HG03575 (cell line): Measurements from ENCODE around the gene VAMP5.
"Not testable (repeated sequence)": the region's sequence is repeated elsewhere in the genome, so short reads cannot be mapped to it uniquely, and the experiment has no call there.

ENCODE experiments used
- ATAC-seq: cut with Tn5 transposase; IDR thresholded peaks from one replicate; pipeline ENCODE4 v1.9.1; 2021; ENCODE audit not compliant: unreplicated experiment, insufficient number of reproducible peaks, low FRiP score; ENCODE audit errors: extremely low read depth

Gene VAMP5

DNA sequence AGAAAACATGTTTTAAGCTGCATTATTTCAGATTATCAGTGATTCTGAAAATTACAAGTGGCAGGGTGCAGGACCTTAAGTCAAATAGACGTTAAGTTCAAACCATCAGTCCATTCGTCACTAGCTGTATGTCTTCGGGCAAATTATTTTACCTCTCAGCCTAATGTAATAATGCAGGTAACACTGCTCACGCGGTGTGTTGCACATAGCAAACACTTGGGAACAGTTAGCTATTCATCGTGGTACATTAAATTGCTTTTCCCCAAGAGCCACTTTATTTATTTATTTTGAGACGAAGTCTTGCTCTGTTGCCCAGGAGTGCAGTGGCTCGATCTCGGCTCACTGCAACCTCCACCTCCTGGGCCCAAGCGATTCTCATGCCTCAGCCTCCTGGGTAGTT lies 35.1 kb upstream of the VAMP5 start:
- ATAC-seq = no peak

DNA sequence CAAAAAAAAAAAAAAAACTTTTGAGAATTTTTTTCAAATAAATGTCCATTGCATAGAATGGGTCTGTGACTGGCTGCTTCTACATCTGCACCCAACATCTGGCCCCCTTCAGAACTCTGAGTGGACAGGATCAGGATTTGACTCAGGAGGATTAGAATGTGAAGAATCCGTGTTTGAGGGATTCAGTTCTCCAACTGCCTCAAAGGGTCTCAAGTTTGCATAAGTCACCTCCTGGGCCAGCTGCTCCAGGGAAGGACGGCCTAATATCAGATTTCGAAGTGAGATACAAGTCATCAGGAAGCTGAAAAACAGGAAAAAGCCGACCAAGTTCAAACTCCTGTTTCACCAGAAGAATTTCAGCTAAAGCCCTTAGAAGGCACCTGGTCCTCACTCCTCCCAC lies 34.4 kb upstream of the VAMP5 start:
- ATAC-seq = no peak

DNA sequence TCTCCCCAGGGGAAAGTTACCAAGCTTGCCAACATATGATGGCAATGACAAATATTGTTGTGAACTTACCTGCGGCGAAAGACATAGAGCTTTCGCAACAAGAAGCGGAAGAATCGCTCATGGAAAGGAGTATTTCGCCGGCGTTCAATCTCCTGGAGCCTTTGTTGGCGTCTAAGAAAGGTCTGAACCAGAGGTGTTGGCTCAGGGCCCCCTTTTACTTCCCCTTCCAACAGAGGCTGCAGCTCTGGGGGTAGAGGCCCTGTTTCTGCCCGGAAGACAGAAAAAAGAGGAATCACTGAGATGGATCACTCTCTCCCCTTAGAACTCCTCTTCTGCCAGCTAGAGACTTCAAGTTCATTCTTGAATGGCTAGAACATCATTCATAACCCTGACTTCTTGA lies 33.7 kb upstream of the VAMP5 start:
- ATAC-seq = no peak

DNA sequence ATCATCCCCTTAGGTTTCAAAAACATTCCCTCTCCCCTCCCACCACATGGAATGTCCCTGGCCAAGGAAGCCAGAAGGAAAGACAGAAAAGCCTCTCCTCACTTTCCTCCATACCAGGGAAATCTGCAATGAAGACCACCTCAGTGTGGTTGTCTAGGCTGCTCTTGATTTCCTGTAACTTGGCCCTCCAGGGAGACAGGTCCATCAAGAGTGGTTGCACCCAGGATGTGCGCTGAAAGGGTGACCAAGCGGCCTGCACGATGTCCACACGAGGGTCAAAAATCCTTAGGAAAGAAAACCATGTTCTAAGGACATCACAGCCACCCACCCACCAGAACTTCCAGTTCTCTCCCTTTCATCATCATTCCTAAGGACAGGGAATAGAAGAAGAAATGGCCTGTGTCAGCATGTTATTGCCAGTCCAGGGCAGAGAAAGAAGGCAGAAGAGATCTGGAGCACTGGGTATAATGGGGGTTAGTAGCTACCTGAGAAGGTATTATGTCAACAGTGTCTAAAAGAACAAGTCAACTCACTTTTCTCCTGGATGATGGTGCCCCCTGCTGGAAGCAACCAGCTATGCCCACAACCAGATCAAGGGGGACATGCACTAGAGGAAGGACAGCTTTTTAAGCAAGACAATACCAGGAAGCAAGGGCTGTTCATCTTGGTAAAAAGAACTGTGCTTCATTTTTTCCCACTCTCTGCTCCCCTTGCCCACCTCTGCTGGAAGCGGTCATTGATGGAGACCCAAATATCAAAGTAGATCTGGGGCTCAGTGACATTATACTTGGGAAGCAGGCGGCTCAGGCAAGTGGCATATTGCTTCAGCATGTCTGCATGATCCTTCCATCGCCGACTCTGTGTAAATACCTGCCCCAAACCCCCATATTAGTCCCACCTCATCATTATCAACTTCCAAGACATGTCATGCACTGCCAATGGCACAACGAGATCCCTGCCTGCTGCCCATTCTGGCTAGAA lies 32.2 kb upstream of the VAMP5 start:
- no peak for ATAC-seq

DNA sequence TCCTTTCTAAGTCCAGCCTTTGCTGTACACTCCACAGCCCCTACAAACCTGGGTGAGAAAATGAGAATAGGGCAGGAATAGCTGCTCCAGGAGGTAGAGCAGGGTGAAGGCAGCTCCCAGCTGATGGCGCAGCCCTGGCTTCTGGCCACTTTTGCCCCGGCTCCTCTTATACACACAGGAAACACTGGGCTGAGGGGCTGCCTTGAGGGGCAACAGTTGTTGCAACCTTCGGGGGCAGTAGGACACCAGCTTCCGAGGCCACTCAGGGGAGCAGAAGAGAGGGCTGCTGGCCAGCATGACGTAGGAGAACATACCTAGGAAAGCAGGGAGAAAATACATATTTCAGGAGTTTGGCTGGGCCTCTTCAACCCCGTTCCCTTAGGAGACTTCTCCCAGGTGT lies 31.0 kb upstream of the VAMP5 start:
- ATAC-seq = no peak

DNA sequence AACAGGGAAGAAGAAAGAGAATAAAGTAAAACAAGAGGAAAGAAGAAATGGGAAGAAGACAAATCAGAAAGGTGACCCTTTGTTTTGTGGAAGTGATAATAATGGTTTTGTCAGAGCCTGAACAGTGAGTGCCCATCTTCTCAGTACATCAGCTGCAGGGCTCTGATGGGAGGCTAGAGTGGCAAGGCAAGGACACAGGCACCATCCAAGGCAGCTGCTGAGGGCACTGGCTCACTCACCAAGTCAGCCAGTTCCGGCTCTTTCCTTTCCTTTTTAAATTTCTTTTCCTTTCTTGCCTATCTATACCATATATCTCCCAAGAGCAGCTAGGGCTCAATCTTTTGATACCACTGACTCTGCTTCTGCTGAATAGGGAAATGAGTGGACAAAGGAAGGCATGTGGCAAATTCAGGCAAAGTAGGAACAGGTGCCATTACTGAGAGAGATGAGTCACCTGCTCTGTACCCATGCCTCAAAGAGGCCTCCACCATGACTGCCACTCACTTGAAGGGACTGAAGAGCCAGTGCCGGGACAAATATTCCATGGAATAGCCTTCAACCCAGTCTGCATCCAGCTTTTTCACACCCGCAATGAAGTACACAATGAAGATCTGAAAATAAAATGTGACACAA lies 29.1 kb upstream of the VAMP5 start:
- no peak for ATAC-seq

DNA sequence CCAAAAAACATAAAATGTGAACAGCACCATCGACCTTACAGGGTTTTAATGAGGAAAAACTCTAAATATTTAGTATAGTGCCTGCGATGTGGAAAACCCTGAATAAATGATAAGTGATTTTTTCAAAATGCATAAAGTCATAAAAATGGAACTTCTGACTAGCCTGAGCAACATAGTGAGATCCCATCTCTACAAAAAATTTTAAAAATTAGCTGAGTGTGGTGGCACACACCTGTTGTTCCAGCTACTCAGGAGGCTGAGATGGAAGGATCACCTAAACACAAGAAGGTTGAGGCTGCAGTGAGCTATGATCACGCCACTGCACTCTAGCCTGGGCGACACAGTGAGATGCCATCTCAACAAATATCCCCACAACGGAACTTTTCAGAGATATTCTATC lies 27.1 kb upstream of the VAMP5 start:
- ATAC-seq = no peak

DNA sequence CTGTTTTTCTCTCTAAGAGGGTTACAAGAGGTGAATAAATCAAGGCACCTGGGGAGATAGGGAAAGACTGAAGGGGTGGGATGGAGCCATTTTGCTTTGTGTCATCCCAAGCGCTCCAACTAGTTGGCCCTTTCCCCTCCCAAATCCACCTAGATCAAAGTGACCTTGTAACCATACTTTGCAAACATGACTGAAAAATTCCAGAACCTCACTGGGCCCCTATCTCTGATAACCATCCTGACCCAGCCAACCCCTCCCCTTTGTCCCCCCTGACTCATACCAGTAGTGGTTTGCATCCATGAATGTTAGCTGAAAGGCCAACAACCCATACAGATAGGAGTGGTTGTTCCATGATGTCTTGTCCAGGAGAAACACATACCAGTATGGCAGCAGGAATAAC lies 26.1 kb upstream of the VAMP5 start:
- ATAC-seq = no peak

DNA sequence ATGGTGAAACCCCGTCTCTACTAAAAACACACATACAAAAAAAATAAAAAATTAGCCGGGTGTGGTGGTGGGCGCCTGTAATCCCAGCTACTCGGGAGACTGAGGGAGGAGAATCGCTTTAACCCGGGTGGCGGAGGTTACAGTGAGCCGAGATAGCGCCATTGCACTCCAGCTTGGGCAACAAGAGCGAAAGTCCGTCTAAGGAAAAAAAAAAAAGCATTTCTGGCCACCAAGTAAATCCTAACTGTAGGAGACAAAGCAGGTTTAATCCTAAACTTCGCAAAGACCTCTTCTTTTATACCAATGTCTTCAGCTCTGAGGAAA lies 23.9 kb upstream of the VAMP5 start:
- ATAC-seq = not testable (repeated sequence)

DNA sequence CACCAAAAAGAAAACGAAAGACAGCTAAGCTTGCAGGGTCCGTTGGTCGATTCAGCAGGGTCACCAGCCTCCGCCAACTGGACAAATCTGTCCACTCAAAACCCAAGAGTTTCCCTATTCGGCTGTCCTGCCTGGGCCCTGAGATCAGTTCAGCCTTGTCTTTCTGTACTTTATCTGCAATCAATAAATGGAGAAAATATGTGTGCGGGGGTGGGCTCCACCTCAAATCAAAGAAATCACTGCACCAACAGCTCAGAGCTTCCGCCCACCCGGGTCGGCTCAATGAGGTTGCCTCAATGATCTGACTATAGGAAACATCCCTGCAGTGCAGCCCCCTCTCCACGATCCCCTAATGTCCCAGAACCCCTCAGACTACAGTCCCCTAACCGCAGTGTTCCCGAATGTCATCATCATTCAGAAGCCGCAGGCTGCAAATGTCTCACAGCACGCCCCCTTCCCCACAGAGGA lies 23.4 kb upstream of the VAMP5 start:
- ATAC-seq = no peak

DNA sequence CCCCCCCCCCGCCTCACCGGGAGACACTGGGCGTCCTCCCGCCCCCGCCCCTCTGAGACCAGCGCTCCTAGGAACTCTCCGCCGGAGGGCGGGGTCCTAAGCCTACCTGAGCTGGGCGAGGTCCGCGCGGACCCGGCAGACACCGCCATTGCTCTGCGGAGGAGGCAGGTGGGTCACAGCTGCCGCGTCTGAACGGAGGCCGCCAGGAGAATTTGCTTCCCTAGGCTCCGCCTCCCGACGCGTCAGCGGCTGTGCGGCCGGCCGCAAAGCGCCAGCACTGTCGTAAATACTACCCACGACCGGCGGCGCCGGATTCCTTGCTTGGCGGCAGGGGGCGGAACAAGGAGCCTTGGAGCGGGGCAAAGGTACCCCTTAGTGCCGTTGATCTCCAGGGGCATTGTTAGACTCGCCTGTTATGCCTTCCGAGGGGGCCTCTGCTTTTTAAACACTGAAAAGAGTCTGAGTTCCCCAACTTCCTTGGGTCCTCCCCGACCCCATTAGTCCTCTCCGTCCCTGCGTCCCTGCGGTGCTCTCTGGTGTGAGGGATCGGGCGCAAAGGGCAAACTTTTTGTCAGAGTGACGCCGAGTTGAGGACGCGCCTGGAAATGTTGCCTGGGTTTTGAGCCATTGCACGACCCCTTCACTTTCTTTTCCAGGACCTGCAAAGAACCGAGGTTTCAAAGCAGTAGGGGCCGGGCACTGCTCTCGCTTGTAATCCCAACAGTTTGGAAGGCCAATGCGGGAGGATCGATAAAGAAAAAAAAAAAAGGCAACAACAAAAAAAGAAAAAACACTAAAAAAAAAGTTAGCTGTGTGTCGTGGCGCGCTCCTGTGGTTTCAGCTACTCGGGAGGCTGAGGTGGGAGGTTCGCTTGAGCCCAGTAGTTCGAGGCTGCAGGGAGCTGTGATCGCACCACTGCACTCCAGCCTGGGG lies 22.7 kb upstream of the VAMP5 start, which contains the start of gene GGCX:
GGCX (minus strand) TSS at position 214 of the 933 bp plus-strand sequence; CDS start at position 149, 65 bp downstream.
- ATAC-seq = peak; percentile 45

DNA sequence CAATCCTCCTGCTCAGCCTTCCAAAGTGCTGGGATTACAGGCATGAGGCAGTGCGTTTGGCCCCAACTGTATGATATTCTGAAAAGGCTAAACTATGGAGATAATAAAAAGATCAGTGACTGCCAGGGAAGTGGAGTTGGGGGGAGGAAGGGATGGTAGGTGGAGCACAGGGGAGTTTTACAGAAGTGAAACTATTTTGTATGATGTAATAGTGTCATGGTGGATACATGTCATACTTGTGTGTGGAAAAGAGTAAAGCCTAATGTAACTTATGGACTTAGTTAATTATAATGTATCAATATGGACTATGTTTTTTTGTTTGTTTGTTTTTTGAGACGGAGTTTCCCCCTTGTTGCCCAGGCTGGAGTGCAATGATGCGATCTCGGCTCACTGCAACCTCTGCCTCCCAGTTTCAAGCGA lies 20.1 kb upstream of the VAMP5 start:
- no peak for ATAC-seq

DNA sequence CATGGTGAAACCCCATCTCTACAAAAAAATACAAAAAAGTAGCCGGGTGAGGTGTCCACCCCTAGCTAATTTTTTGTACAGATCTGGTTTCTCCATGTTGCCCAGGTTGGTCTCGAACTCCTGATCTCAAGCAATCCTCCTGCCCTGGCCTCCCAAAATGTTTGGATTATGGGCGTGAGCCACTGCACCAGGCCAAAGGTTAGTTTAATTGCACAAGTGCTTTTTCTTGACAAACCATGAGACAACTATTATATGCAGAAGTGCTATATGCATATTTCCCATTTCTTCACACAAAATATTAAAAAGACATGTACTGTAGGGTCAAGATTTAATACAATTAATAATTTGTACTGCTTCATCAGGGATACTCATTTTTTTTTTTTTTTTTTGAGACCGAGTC lies 18.0 kb upstream of the VAMP5 start:
- ATAC-seq = no peak

DNA sequence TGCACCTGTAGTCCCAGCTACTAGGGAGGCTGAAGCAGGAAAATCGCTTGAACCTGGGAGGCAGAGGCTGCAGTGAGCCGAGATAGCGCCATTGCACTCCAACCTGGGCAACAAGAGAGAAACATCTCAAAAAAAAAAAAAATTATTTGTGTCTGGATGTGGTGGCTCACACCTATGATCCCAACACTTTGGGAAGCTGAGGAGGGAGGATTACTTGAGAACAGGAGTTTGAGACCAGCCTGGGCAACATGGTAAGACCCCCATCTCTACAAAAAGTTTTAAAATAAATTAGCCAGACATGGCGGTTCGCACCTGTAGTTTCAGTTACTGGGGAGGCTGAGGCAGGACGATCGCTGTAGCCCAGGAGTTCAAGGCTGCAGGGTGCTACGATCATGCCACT lies 8.5 kb upstream of the VAMP5 start:
- ATAC-seq = no peak

DNA sequence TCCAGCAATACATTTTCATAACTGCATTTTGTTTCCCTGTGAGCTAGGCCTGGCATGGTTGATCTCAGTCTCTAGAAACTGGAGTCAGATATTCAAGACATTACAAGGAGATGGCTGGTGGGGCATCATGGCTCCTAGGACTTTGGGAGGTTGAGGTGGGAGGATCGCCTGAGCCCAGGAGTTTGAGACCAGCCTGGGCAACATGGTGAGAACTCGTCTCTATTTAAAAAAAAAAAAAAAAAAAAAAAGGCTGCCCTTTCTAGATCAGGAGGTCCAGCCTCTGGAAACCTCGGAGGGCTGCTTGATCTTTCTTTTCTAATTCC lies 7.2 kb upstream of the VAMP5 start:
- no peak for ATAC-seq

DNA sequence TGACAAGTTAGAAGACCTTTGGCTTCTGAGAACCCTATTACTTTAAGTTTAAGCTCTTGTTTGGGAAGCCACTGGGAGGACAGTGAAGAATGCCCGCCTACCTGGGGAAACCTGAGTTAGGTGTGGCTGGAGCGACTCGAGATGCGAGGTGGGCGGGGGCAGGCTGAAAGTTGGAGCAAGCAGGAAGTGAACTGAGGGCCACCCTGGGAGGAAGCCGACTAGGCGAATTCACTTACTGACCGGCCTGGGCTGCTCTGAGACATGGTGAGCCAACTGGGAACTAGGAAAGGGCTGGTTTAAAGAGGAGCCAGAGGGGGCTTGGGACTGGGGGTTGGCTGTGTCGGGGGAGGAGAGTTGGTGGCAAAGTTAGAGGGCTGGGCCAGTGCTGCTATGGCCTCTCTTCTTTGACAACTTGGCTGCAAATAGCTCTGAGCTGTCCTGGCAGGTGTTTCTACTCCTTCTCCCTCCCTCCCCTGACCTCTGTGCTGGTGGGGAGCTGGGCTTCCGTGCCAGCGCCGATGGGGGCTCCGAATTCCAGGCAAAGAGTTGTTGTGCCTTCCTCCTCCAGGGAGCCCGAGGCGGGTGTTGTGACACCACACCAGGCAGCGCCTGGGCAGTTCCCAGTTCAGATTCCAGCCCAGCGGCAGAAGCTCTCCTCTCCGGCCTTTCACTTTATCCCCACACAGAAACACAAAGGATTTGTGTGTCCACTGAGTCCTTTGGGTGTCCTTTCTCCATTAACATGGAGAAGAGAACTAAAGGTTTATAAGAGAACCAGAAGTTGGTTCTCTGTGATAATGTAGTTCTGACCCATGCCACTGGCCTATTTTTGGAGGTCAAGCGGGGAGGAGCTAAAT lies 6.6 kb upstream of the VAMP5 start, which contains the start of gene VAMP8:
VAMP8 (plus strand) TSS at position 201 of the 857 bp plus-strand sequence; CDS start at position 262, 61 bp downstream.
- no peak for ATAC-seq

DNA sequence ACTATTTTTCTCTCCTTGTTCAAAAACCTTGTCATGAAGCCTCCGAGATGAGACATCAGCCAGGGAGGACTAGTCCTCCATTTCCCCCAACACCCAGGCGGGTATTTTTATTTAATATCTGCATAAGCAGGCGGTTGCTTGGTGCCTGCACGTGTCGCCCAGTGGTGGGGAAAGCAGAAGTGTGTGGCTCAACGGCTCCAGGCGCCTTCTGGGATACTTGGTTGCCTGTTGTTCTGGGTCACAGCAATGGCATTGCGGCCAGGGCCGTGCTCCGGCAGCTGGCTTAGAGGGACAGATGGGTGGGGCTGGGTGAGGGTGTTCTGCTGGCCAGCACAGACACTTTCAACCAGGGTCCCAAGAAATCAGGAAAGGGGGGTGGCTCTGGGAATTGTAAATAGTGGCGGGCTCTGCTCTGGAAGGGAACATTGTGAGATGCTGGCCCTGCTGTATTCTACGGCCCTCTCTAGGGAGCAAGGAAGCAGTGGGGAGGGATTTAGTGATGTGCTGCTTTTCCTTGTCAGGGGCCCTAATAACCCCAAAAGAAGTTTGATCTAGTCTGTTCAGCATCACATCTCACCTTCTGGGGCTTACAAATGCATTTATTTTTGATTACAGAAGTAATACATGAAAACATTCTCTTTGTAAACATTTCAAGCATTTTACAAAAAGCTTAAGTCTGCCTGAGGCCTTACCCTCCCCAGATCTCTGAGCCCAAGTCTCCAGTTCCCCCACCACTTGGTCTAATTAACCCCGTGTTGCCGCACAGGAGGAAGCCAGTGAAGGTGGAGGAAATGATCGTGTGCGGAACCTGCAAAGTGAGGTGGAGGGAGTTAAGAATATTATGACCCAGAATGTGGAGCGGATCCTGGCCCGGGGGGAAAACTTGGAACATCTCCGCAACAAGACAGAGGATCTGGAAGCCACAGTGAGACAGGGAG lies 5.7 kb upstream of the VAMP5 start:
- no peak for ATAC-seq
